OCI-LY1 (cell line): Measurements from ENCODE around the gene BTNL3.

Experiments
- EZH2 ChIP-seq: fragments of 200-600 bp; sonication (generic), shearing (Covaris generic); IDR thresholded peaks from 2 replicates; pipeline ENCODE4 v1.8.0; 2017; ENCODE audit warnings: borderline replicate concordance, mixed run types, mild to moderate bottlenecking, antibody characterized with exemption, low read length, moderate library complexity, mixed read lengths
- TF ChIP-seq, protein P1 (sequence below): fragments of 200-600 bp; sonication (generic), shearing (Covaris generic); IDR thresholded peaks from 2 replicates; pipeline ENCODE4 v1.5.1; 2017; ENCODE audit warnings: mild to moderate bottlenecking, antibody characterized with exemption, low read length, moderate library complexity, mixed read lengths

DNA sequence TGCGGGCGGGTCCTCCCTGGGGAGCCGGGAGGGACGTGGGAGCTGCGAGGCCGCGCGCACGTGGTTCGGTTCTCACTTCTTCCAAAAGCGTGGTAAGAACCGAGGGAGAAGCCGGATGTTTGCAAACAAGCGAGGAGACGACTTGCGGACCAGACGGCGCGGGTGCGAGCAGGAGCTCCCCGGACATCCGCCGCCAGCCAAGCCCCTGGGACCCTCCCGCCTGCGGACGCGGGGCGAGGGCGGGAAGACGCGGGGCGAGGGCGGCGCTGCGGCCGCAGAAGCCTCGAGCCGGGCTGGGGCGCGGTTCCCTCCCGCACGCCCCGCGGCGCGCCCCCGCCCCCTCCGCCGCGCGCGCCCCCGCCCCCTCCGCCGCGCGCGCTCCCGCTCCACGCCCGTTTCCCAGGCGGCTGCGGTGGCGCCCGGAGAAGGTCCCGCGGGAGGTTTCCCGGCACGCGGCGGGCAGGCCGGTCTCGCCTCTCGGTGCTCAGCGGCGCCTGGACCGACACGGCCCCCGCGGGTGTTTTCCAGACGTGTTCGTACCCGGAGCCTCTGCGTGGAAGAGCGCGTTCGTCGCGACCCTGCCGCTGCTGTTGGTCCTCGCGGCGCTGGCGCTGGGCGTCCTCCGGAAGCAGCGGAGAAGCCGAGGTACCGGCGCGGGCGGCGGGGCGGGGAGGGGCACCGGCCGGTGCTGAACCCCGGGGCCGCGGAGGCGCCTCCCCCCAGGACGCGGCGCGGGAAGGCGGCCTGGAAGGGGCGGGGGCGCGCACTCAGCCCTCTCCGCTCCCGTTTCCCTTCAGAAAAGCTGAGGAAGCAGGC, 64.2 kb downstream of the BTNL3 start:
- no peak for TF ChIP-seq EZH2
- TF ChIP-seq, protein P1, sequence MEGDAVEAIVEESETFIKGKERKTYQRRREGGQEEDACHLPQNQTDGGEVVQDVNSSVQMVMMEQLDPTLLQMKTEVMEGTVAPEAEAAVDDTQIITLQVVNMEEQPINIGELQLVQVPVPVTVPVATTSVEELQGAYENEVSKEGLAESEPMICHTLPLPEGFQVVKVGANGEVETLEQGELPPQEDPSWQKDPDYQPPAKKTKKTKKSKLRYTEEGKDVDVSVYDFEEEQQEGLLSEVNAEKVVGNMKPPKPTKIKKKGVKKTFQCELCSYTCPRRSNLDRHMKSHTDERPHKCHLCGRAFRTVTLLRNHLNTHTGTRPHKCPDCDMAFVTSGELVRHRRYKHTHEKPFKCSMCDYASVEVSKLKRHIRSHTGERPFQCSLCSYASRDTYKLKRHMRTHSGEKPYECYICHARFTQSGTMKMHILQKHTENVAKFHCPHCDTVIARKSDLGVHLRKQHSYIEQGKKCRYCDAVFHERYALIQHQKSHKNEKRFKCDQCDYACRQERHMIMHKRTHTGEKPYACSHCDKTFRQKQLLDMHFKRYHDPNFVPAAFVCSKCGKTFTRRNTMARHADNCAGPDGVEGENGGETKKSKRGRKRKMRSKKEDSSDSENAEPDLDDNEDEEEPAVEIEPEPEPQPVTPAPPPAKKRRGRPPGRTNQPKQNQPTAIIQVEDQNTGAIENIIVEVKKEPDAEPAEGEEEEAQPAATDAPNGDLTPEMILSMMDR: no peak
